Ishikawa (cell line): ENCODE results near the gene CDKN1A.

Experiments used
- CEBPB ChIP-seq: IDR thresholded peaks from 2 replicates; pipeline ENCODE4 v1.6.1; 2012
- CREB1 ChIP-seq: IDR thresholded peaks from 2 replicates; pipeline ENCODE4 v1.6.1; 2012; ENCODE audit warnings: low read depth
- EGR1 ChIP-seq: IDR thresholded peaks from 2 replicates; pipeline ENCODE4 v1.6.1; 2012
- EP300 ChIP-seq: IDR thresholded peaks from 2 replicates; pipeline ENCODE4 v1.6.1; 2012; ENCODE audit warnings: borderline replicate concordance
- FOXM1 ChIP-seq: IDR thresholded peaks from 2 replicates; pipeline ENCODE4 v1.6.1; 2012; ENCODE audit warnings: low read depth, borderline replicate concordance
- MAX ChIP-seq: IDR thresholded peaks from 2 replicates; pipeline ENCODE4 v1.6.1; 2012
- NFIC ChIP-seq: IDR thresholded peaks from 2 replicates; pipeline ENCODE4 v1.6.1; 2012
- RAD21 ChIP-seq: IDR thresholded peaks from 2 replicates; pipeline ENCODE4 v1.6.1; 2012; ENCODE audit warnings: low read depth
- REST ChIP-seq: IDR thresholded peaks from 2 replicates; pipeline ENCODE4 v1.6.1; 2012; ENCODE audit warnings: low read depth, mild to moderate bottlenecking
- TAF1 ChIP-seq: IDR thresholded peaks from 2 replicates; pipeline ENCODE4 v1.6.1; 2012; ENCODE audit warnings: low read depth, mild to moderate bottlenecking
- TCF12 ChIP-seq: IDR thresholded peaks from 2 replicates; pipeline ENCODE4 v1.6.1; 2012; ENCODE audit warnings: low read depth
- TEAD4 ChIP-seq: IDR thresholded peaks from 2 replicates; pipeline ENCODE4 v1.6.1; 2012
- USF1 ChIP-seq: IDR thresholded peaks from 2 replicates; pipeline ENCODE4 v1.6.1; 2012
- YY1 ChIP-seq: IDR thresholded peaks from 2 replicates; pipeline ENCODE4 v1.6.1; 2012; ENCODE audit warnings: low read depth
- ZBTB7A ChIP-seq: IDR thresholded peaks from 2 replicates; pipeline ENCODE4 v1.6.1; 2012; ENCODE audit warnings: low read depth

Gene CDKN1A

GRCh38 chr6:36679043-36679833 is 724 bp downstream of the CDKN1A start:
- TF ChIP-seq MAX, result no peak
- TF ChIP-seq CREB1, result 0 out of 2 replicates have a peak, but pooled peaks have one; percentile 21
- TF ChIP-seq CEBPB, result no peak
- no peak for TF ChIP-seq RAD21
- peak; percentile 83; the same call in 1 of the 2 replicates for TF ChIP-seq ZBTB7A
- no peak for TF ChIP-seq TAF1
- peak; percentile 56 for TF ChIP-seq TCF12
- TF ChIP-seq USF1, result no peak
- TF ChIP-seq REST, result no peak
- TF ChIP-seq FOXM1, result no peak
- peak; percentile 10 for TF ChIP-seq EP300
- peak; percentile 76 for TF ChIP-seq NFIC
- TF ChIP-seq EGR1, result no peak
- TF ChIP-seq YY1, result no peak
- TF ChIP-seq TEAD4, result no peak; the same call in 1 of the 2 replicates

GRCh38 chr6:36682328-36683144 is 4.0 kb downstream of the CDKN1A start:
- TF ChIP-seq CREB1 (no peak), ZBTB7A (no peak), TAF1 (no peak), NFIC (peak; percentile 71; the same call in 1 of the 2 replicates), USF1 (no peak; the same call in 1 of the 2 replicates), TEAD4 (no peak), RAD21 (no peak), EGR1 (no peak)

GRCh38 chr6:36683145-36683655 is 4.7 kb downstream of the CDKN1A start:
- TF ChIP-seq REST (no peak), TEAD4 (no peak), EP300 (no peak), RAD21 (no peak), TAF1 (no peak)

- TF ChIP-seq ZBTB7A (no peak), TEAD4 (no peak), REST (no peak), EP300 (no peak), FOXM1 (no peak), RAD21 (no peak)
Observed at GRCh38 chr6:36683656-36684446, 5.3 kb downstream of the CDKN1A start.
